Fibroblast of lung (primary cell): ENCODE data around the gene GNB2.

Experiments
- CTCF ChIP-seq, 2 donors: IDR thresholded peaks in 1 of 2; conservative IDR thresholded peaks in 1 of 2; 1 replicate in 1 of 2; 2 replicates in 1 of 2; pipeline ENCODE4 v1.5.1; 2011 to 2012; ENCODE audit warnings: low read length in 2 of 2, control low read depth in 1 of 2, inconsistent platforms in 1 of 2, low read depth in 1 of 2, mild to moderate bottlenecking in 1 of 2
- EZH2 ChIP-seq: IDR thresholded peaks from 2 replicates; pipeline ENCODE4 v1.5.1; 2012; ENCODE audit warnings: low read length, control low read depth, mild to moderate bottlenecking; ENCODE audit errors: missing control alignments

- no peak for TF ChIP-seq CTCF (conservative IDR thresholded peaks at IDR 0.05 in 1 of 2, IDR thresholded peaks at IDR 0.05 in 1 of 2; ENCODE audit: low read depth in 1 of 2, low read length in 2 of 2)
- TF ChIP-seq EZH2 = no peak
Observed at GRCh38 chr7:100710452-100710851, 36.9 kb downstream of the GNB2 start.
